Stimulated activated naive CD8-positive, alpha-beta T cell treated with anti-CD3 and anti-CD28 coated beads, Interleukin-15, Interleukin-2, amounts not matched to agents 100 ng/mL and 50 ng/mL, for 24 hours (primary cell): Measurements from ENCODE around the gene AHR.

Experiments used
- H3K27ac Mint-ChIP-seq: one replicate; pipeline ENCODE4 v1.8.0; 2021; ENCODE audit warnings: mild to moderate bottlenecking, mixed read lengths
- H3K27me3 Mint-ChIP-seq: one replicate; pipeline ENCODE4 v1.8.0; 2021; ENCODE audit warnings: mixed read lengths
- H3K36me3 Mint-ChIP-seq: one replicate; pipeline ENCODE4 v1.8.0; 2021; ENCODE audit warnings: low read depth, mixed read lengths
- H3K4me1 Mint-ChIP-seq: one replicate; pipeline ENCODE4 v1.8.0; 2021; ENCODE audit warnings: low read depth, mixed read lengths
- H3K4me3 Mint-ChIP-seq: one replicate; pipeline ENCODE4 v1.8.0; 2021; ENCODE audit warnings: mild to moderate bottlenecking, mixed read lengths
- H3K9me3 Mint-ChIP-seq: one replicate; pipeline ENCODE4 v1.8.0; 2021; ENCODE audit warnings: mixed read lengths

Gene AHR

GRCh38 chr7:17298840-17299482 lies 509 bp downstream of the AHR start:
- peak overlapping the region; percentile 99 for H3K4me3 Mint-ChIP-seq
- H3K27me3 Mint-ChIP-seq: no peaks in the 10 kb centered on the region
- peaks cover 7% of the 10 kb centered on the region for H3K36me3 Mint-ChIP-seq
- peak overlapping the region; percentile 96 for H3K27ac Mint-ChIP-seq
- H3K9me3 Mint-ChIP-seq: peaks cover 7% of the 10 kb centered on the region
- peaks cover 30% of the 10 kb centered on the region for H3K4me1 Mint-ChIP-seq

- Mint-ChIP-seq H3K4me3 (peak overlapping the region; percentile 99), H3K27me3 (no peaks in the 10 kb centered on the region), H3K36me3 (peaks cover 7% of the 10 kb centered on the region), H3K9me3 (peaks cover 7% of the 10 kb centered on the region), H3K27ac (peak overlapping the region; percentile 96), H3K4me1 (peaks cover 30% of the 10 kb centered on the region)
Observed at GRCh38 chr7:17299483-17299991, 1.1 kb downstream of the AHR start.

- Mint-ChIP-seq H3K27me3 (no peaks in the 10 kb centered on the region), H3K36me3 (peaks cover 9% of the 10 kb centered on the region), H3K4me3 (peak overlapping the region; percentile 99), H3K9me3 (peaks cover 7% of the 10 kb centered on the region), H3K27ac (peak overlapping the region; percentile 96), H3K4me1 (peaks cover 30% of the 10 kb centered on the region)
Observed at GRCh38 chr7:17300012-17300411, 1.6 kb downstream of the AHR start.

GRCh38 chr7:17300437-17300836 lies 2.0 kb downstream of the AHR start:
- H3K4me3 Mint-ChIP-seq: peak overlapping the region; percentile 99
- peaks cover 13% of the 10 kb centered on the region for H3K36me3 Mint-ChIP-seq
- H3K9me3 Mint-ChIP-seq: peaks cover 7% of the 10 kb centered on the region
- H3K27me3 Mint-ChIP-seq: no peaks in the 10 kb centered on the region
- H3K4me1 Mint-ChIP-seq: peaks cover 30% of the 10 kb centered on the region
- H3K27ac Mint-ChIP-seq: peak overlapping the region; percentile 96

- H3K27ac Mint-ChIP-seq: no peak overlapping the region
- H3K9me3 Mint-ChIP-seq: peaks cover 7% of the 10 kb centered on the region
- no peaks in the 10 kb centered on the region for H3K27me3 Mint-ChIP-seq
- H3K36me3 Mint-ChIP-seq: peaks cover 13% of the 10 kb centered on the region
- H3K4me1 Mint-ChIP-seq: peaks cover 30% of the 10 kb centered on the region
- H3K4me3 Mint-ChIP-seq: peak overlapping the region; percentile 35
Observed at GRCh38 chr7:17301471-17302456, 3.3 kb downstream of the AHR start.

GRCh38 chr7:17302575-17303142 lies 4.2 kb downstream of the AHR start:
- Mint-ChIP-seq H3K4me3 (peak overlapping the region; percentile 68), H3K36me3 (peaks cover 12% of the 10 kb centered on the region), H3K27ac (no peak overlapping the region), H3K4me1 (peaks cover 22% of the 10 kb centered on the region), H3K9me3 (peaks cover 5% of the 10 kb centered on the region), H3K27me3 (no peaks in the 10 kb centered on the region)

GRCh38 chr7:17304926-17305325 lies 6.5 kb downstream of the AHR start:
- H3K4me3 Mint-ChIP-seq: peak overlapping the region; percentile 44
- H3K36me3 Mint-ChIP-seq: peaks cover 12% of the 10 kb centered on the region
- peaks cover 15% of the 10 kb centered on the region for H3K4me1 Mint-ChIP-seq
- H3K9me3 Mint-ChIP-seq: no peaks in the 10 kb centered on the region
- H3K27me3 Mint-ChIP-seq: no peaks in the 10 kb centered on the region
- peak overlapping the region; percentile 81 for H3K27ac Mint-ChIP-seq

GRCh38 chr7:17305387-17306171 lies 7.1 kb downstream of the AHR start:
- Mint-ChIP-seq H3K9me3 (no peaks in the 10 kb centered on the region), H3K4me3 (peak overlapping the region; percentile 44)

GRCh38 chr7:17307000-17307399 lies 8.5 kb downstream of the AHR start:
- H3K4me3 Mint-ChIP-seq: no peak overlapping the region
- no peak overlapping the region for H3K27ac Mint-ChIP-seq
- no peaks in the 10 kb centered on the region for H3K27me3 Mint-ChIP-seq
- H3K9me3 Mint-ChIP-seq: no peaks in the 10 kb centered on the region
- peaks cover 18% of the 10 kb centered on the region for H3K36me3 Mint-ChIP-seq
- H3K4me1 Mint-ChIP-seq: peaks cover 4% of the 10 kb centered on the region

More at GRCh38 chr7:17305387-17306171, 7.1 kb downstream of the AHR start:
- peaks cover 9% of the 10 kb centered on the region for H3K4me1 Mint-ChIP-seq
- peaks cover 12% of the 10 kb centered on the region for H3K36me3 Mint-ChIP-seq
- peak overlapping the region; percentile 81 for H3K27ac Mint-ChIP-seq
- H3K27me3 Mint-ChIP-seq: no peaks in the 10 kb centered on the region

GRCh38 chr7:17307558-17307957 lies 9.1 kb downstream of the AHR start:
- Mint-ChIP-seq H3K27me3 (no peaks in the 10 kb centered on the region), H3K36me3 (peaks cover 20% of the 10 kb centered on the region), H3K9me3 (no peaks in the 10 kb centered on the region), H3K4me1 (peaks cover under 1% of the 10 kb centered on the region), H3K4me3 (no peak overlapping the region), H3K27ac (no peak overlapping the region)

GRCh38 chr7:17307969-17308648 lies 9.7 kb downstream of the AHR start:
- H3K27ac Mint-ChIP-seq: no peak overlapping the region
- H3K36me3 Mint-ChIP-seq: peaks cover 26% of the 10 kb centered on the region
- H3K4me3 Mint-ChIP-seq: no peak overlapping the region
- no peaks in the 10 kb centered on the region for H3K4me1 Mint-ChIP-seq
- H3K9me3 Mint-ChIP-seq: no peaks in the 10 kb centered on the region
- H3K27me3 Mint-ChIP-seq: no peaks in the 10 kb centered on the region

- Mint-ChIP-seq H3K9me3 (no peaks in the 10 kb centered on the region), H3K27ac (no peak overlapping the region), H3K4me3 (no peak overlapping the region)
Observed at GRCh38 chr7:17311194-17311593, 12.7 kb downstream of the AHR start.

GRCh38 chr7:17311952-17312351 lies 13.5 kb downstream of the AHR start:
- Mint-ChIP-seq H3K27ac (no peak overlapping the region), H3K36me3 (peaks cover 40% of the 10 kb centered on the region), H3K4me1 (peaks cover 13% of the 10 kb centered on the region), H3K4me3 (no peak overlapping the region), H3K27me3 (no peaks in the 10 kb centered on the region), H3K9me3 (no peaks in the 10 kb centered on the region)

More at GRCh38 chr7:17311194-17311593, 12.7 kb downstream of the AHR start:
- Mint-ChIP-seq H3K27me3 (no peaks in the 10 kb centered on the region), H3K36me3 (peaks cover 34% of the 10 kb centered on the region), H3K4me1 (peaks cover 9% of the 10 kb centered on the region)

- Mint-ChIP-seq H3K36me3 (peaks cover 44% of the 10 kb centered on the region), H3K9me3 (no peaks in the 10 kb centered on the region), H3K4me3 (no peak overlapping the region), H3K27ac (no peak overlapping the region), H3K4me1 (peaks cover 13% of the 10 kb centered on the region), H3K27me3 (no peaks in the 10 kb centered on the region)
Observed at GRCh38 chr7:17312641-17313040, 14.2 kb downstream of the AHR start.
